WTC11 (cell line): Measurements from ENCODE around the gene SYT13.

Source experiments
- AFF4 ChIP-seq: sonication (generic); formaldehyde crosslinking; IDR thresholded peaks from 2 replicates; pipeline ENCODE4 v1.8.1; 2023; ENCODE audit warnings: mild to moderate bottlenecking, missing genetic modification reagents, borderline replicate concordance
- MXD4 ChIP-seq: fragments of 250-450 bp; sonication (Bioruptor Pico); IDR thresholded peaks from 2 replicates; pipeline ENCODE4 v1.8.0; 2021; ENCODE audit warnings: mild to moderate bottlenecking, moderate library complexity, borderline replicate concordance
- NR1H2 ChIP-seq: sonication (generic); formaldehyde crosslinking; IDR thresholded peaks from 2 replicates; pipeline ENCODE4 v1.9.0; 2021; ENCODE audit warnings: mild to moderate bottlenecking, moderate library complexity, missing genetic modification reagents
- TEAD1 ChIP-seq: sonication (generic); formaldehyde crosslinking; IDR thresholded peaks from 2 replicates; pipeline ENCODE4 v1.8.0; 2022; ENCODE audit warnings: mild to moderate bottlenecking, missing genetic modification reagents
- TF ChIP-seq, protein P1 (sequence below): sonication (generic); formaldehyde crosslinking; IDR thresholded peaks from 2 replicates; pipeline ENCODE4 v1.8.1; 2022; ENCODE audit warnings: mild to moderate bottlenecking, missing genetic modification reagents, moderate library complexity, borderline replicate concordance
- TF ChIP-seq, protein P2 (sequence below): fragments of 200-600 bp; IDR thresholded peaks from 2 replicates; pipeline ENCODE4 v1.8.0; 2022; ENCODE audit warnings: antibody characterized with exemption

DNA sequence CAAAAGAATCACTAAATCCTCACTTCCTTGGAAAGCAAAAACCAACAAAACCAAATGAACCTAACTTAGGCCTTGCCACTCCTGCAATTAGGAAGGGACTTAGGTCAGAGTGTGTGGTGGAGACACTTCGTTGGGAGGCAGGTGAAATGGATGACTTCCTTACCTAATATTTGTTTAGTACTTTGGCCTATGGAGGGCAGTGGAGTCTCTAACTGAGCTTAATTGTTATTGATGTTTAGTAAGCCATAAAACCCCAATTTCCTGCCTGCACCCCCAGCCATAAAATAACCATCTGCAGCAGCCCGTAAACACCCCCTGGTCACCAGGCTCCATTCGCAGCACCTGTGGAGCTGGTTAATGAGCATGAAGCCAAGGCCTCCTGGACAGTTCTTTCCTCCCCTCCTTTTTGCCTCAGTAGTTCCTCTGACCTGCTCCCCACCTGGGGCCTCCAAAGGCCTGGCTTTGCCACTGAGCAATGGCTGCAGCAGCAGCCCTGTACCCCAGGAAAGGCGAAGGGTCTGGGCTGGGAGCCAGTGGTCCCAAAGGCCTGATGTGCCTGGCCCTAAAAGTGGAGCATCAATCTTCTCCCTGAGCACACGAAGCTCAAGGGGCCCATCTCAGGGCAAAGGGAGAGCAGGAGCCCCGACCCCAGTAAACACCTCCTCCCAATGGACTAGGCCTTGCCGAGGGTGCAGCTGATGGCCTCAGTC lies 15.6 kb upstream of the SYT13 start:
- no peak for TF ChIP-seq AFF4 (CRISPR knock-in tag)
- no peak for TF ChIP-seq NR1H2 (CRISPR knock-in tag)
- TF ChIP-seq, protein P1, sequence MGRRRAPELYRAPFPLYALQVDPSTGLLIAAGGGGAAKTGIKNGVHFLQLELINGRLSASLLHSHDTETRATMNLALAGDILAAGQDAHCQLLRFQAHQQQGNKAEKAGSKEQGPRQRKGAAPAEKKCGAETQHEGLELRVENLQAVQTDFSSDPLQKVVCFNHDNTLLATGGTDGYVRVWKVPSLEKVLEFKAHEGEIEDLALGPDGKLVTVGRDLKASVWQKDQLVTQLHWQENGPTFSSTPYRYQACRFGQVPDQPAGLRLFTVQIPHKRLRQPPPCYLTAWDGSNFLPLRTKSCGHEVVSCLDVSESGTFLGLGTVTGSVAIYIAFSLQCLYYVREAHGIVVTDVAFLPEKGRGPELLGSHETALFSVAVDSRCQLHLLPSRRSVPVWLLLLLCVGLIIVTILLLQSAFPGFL (CRISPR knock-in tag), result no peak
- TF ChIP-seq, protein P2, sequence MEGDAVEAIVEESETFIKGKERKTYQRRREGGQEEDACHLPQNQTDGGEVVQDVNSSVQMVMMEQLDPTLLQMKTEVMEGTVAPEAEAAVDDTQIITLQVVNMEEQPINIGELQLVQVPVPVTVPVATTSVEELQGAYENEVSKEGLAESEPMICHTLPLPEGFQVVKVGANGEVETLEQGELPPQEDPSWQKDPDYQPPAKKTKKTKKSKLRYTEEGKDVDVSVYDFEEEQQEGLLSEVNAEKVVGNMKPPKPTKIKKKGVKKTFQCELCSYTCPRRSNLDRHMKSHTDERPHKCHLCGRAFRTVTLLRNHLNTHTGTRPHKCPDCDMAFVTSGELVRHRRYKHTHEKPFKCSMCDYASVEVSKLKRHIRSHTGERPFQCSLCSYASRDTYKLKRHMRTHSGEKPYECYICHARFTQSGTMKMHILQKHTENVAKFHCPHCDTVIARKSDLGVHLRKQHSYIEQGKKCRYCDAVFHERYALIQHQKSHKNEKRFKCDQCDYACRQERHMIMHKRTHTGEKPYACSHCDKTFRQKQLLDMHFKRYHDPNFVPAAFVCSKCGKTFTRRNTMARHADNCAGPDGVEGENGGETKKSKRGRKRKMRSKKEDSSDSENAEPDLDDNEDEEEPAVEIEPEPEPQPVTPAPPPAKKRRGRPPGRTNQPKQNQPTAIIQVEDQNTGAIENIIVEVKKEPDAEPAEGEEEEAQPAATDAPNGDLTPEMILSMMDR, result no peak
- TF ChIP-seq TEAD1 (CRISPR knock-in tag), result no peak
- no peak for TF ChIP-seq MXD4 (CRISPR knock-in tag)
